GM19328 (cell line): ENCODE measurements around the gene ZCWPW1.
"Not testable (repeated sequence)": the region's sequence is repeated elsewhere in the genome, so short reads cannot be mapped to it uniquely, and the experiment has no call there.

Source experiments
- ATAC-seq: cut with Tn5 transposase; IDR thresholded peaks from one replicate; pipeline ENCODE4 v1.9.1; 2021; ENCODE audit warnings: mild to moderate bottlenecking, moderate library complexity; ENCODE audit not compliant: unreplicated experiment

Gene ZCWPW1

DNA sequence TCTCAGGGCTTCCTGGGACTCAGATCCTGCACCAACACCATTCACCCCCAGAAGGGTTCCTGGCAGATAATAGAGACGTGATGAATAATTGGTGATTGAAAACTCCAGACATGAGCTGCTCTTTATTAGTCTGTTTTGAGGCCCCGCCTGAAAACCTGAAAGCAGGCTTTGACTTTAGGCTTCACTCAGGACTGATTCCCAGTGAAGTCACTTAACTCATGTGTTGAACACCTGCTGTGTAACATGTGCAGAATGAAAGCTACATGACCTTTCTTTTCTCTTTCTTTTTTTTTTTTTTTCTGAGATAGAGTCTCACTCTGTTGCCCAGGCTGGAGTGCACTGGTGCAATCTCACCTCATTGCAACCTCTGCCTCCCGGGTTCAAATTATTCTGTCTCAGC is 26.7 kb upstream of the ZCWPW1 start:
- ATAC-seq = no peak

GRCh38 chr7:100453854-100454253 is 25.4 kb upstream of the ZCWPW1 start:
- not testable (repeated sequence) for ATAC-seq

- no peak for ATAC-seq
Measured at GRCh38 chr7:100452513-100452912, 24.0 kb upstream of the ZCWPW1 start.

- ATAC-seq = no peak
Measured at GRCh38 chr7:100449190-100449795, 20.8 kb upstream of the ZCWPW1 start.

DNA sequence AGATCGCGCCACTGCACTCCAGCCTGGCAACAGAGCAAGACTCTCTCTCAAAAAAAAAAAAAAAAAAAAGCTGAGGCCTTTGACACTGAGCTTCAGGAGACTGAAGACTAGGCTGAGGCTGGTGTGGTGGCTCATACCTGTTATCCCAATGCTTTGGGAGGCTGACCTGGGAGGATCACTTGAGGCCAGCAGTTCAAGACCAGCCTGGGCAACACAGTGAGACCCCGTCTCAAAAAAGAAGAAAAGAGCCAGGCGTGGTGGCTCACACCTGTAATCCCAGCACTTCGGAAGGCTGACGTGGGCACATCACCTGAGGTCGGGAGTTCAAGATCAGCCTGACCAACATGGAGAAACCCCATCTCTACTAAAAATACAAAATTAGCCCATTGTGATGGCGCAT is 18.9 kb upstream of the ZCWPW1 start:
- ATAC-seq = not testable (repeated sequence)

DNA sequence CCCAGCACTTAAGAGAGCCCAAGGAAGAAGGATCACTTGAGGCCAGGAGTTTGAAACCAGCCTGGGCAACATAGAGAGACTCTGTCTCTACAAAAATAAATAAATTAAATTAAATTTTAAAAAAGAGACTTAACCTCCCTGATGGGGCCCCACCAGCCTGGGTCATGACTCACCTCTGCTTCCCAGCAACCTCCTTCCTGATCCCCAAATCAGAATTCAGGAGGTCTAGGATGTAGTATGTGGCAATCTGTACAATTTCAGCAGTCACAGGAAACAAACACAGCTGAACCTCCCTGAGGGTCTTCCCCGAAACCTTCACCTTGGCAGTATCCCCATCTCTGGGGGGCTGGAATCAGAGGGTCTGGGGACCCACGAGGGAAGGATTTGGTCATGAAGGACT is 17.5 kb upstream of the ZCWPW1 start:
- no peak for ATAC-seq

GRCh38 chr7:100444311-100445278 is 16.1 kb upstream of the ZCWPW1 start:
- ATAC-seq = no peak

- ATAC-seq = no peak
Measured at GRCh38 chr7:100443096-100443840, 14.8 kb upstream of the ZCWPW1 start.

DNA sequence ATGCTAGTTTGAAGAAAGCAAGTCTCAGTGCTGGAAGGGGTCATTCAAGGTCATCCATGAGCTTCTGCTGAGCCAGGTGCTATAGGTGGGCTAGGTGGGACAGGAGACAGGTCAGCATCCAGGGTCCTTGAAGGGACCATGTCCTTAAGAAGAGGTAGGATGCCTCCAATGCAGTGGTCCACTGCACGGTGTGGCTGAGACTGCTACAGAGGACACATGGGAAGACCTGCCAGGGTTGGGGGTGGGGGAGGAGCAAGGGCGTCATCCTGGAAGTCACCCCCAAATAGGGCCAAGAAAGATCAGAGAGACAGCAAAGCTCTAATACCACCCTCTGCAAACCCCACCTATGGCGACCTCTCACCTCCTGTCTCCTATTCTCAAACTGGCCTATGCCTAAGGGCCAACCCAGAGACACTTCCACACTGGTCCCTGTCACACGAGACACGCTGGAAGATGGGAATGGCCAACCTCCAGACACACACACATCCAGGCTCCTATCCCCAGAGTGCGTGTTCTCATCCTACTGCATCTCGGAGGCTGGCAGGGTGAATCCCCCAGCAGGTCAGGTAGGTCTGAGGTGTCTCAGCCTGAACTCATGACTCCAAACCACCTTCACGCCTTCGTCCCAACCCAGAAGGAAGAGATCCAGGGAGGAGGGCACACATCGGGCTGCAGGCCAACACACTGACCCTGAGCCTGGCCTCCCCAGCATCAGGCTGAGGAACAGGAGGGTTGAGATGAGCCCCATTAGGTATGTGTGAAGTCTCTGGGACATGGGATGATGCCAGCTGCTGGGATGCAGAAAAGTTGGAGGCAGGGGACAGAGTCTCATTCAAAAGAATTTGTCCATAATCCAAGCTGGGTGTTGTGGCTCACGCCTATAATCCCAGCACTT is 13.4 kb upstream of the ZCWPW1 start:
- no peak for ATAC-seq

DNA sequence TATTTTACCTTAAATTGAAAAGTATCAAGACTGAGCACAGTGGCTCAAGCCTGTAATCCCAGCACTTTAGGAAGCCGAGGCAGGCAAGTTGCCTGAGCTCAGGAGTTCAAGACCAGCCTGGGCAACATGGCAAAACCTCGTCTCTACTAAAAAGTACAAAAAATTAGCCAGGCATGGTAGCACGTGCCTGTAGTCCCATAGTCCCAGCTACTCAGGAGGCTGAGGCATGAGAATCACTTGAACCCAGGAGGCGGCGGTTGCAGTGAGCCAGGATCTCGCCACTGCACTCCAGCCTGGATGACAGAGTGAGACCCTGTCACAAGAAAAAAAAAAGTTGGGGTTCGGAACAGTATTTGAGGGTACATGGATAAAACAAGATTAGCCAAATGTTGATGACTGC is 10.7 kb upstream of the ZCWPW1 start:
- not testable (repeated sequence) for ATAC-seq

DNA sequence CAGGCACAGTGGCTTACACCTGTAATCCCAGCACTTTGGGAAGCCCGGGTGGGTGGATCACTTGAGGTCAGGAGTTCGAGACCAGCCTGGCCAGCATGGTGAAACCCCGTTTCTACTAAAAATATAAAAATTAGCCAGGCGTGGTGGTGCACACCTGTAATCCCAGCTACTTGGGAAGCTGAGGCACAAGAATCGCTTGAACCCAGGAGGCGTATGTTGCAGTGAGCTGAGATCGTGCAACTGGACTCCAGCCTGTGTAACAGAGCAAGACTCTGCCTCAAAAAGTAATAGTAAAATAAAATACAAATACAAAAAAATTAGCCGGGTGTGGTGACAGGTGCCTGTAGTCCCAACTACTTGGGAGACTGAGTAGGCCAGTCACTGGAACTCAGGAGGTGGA is 10.2 kb upstream of the ZCWPW1 start:
- ATAC-seq = not testable (repeated sequence)

- no peak for ATAC-seq
Measured at GRCh38 chr7:100438172-100438571, 9.7 kb upstream of the ZCWPW1 start.

- no peak for ATAC-seq
Measured at GRCh38 chr7:100437150-100438100, 8.9 kb upstream of the ZCWPW1 start.

DNA sequence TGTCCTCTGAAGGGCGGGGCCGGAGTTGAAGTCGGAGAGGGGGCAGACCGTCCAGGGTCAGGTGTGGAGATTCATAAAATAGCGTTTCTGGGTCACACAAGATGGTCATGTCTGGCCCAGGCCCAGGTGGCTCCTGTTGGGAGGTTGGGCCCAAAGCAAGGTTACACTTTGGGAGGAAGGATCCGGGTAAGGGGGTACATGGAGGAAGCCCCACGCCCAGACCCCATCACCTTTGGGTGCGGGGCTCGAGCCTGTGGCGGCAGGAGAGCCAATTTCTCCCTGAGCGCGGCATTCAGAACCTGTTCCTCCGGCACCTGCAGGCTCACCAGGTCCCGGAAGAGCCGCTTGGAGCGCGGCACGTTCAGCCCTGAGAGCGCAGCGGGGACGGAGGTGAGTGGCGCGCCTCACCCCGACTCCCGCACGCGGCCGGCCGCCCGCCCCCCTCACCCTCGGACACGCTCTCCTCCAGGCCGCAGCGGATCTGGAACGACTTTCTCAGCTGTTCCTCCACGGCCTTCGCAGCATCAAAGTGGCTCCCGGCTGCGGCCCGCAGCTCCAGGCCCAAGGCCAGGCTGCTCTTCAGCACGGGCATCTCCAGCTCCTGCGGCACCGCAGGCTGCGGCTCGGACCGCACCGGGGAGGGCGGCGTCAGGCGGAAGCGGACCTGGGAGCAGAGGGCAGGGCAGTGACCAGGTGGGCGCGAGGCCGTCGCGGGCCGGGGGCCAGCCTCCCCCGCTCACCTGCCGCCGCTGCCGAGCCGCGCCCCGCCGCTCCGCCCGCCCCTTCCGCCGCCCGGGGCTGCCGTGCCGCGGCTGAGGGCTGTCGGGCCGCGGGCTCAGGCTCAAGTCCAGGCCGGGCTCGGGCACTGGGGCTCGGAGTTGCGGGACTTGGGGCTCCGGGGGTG is 7.2 kb upstream of the ZCWPW1 start:
- peak; percentile 18 for ATAC-seq

- no peak for ATAC-seq
Measured at GRCh38 chr7:100434297-100435144, 6.0 kb upstream of the ZCWPW1 start.

DNA sequence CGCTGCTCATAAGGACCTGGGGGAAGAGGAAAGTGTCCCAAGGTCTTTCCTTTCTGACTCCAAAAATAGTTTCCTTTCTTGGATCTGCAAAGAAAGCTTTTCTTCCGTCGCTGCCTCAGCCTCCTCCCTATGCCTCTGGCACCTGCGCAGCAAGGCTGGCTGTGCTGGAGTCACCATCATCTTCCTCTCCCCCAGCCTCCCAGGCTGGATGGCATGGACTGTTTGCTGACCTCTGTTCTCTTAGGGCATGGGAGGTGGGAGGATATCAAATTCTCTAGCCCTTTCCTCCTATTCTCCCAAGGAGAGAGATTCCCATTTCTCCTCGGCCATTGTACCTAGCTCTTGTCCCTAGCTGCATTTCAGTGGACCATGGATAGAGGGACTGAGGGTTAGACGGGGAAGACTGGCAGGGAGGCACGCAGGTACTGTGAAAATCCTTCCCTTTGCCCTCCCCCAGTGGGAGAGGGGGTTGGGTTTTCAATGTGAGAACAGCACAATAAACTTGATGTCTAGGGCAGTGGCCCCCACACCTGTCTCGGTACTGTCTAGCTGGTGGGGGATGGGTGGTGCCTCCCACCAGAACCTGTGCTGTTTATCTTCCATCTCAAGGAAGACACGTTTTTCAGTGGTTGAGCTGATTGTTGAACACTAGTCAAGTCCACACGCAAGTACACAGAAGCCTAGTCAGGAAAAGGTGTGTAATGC is 5.2 kb upstream of the ZCWPW1 start:
- ATAC-seq = no peak

GRCh38 chr7:100433276-100433591 is 4.7 kb upstream of the ZCWPW1 start:
- no peak for ATAC-seq
